Globus pallidus (tissue), 1 donor: ENCODE data around the gene LILRA5.
A peak's percentile ranks its signal among the peaks of the same experiment; 100 is the strongest.
"Not testable (repeated sequence)": the region's sequence is repeated elsewhere in the genome, so short reads cannot be mapped to it uniquely, and the experiment has no call there.

Experiments used
- DNase-seq: peaks from one replicate; pipeline ENCODE4 v3.0.0-alpha.2; 2015; ENCODE audit warnings: low spot score

The LILRA5 gene

GRCh38 chr19:54273821-54274220, 39.1 kb downstream of the LILRA5 start:
- DNase-seq = no peak

GRCh38 chr19:54272181-54272580, 40.8 kb downstream of the LILRA5 start:
- DNase-seq = not testable (repeated sequence)

GRCh38 chr19:54271587-54271986, 41.4 kb downstream of the LILRA5 start:
- peak; percentile 9 for DNase-seq

- DNase-seq = peak; percentile 28
Observed at GRCh38 chr19:54271106-54271505, 41.9 kb downstream of the LILRA5 start.

GRCh38 chr19:54268936-54269335, 44.0 kb downstream of the LILRA5 start:
- no peak for DNase-seq

- DNase-seq = peak; percentile 38
Observed at GRCh38 chr19:54266133-54266532, 46.8 kb downstream of the LILRA5 start.

- no peak for DNase-seq
Observed at GRCh38 chr19:54262470-54262869, 50.5 kb downstream of the LILRA5 start.

- no peak for DNase-seq
Observed at GRCh38 chr19:54262066-54262465, 50.9 kb downstream of the LILRA5 start.

GRCh38 chr19:54257116-54257480, 55.9 kb downstream of the LILRA5 start, which contains the start of gene LILRB5:
Gene LILRB5 (minus strand): TSS chr19:54257273. CDS start chr19:54257193, 80 bp downstream.
- no peak for DNase-seq
